Fibroblast of lung (primary cell): Measurements from ENCODE around the gene DGKZ.

ENCODE experiments used
- EZH2 ChIP-seq: IDR thresholded peaks from 2 replicates; pipeline ENCODE4 v1.5.1; 2012; ENCODE audit warnings: low read length, control low read depth, mild to moderate bottlenecking; ENCODE audit errors: missing control alignments
- TF ChIP-seq, protein P1 (sequence below), 2 donors: IDR thresholded peaks in 1 of 2; conservative IDR thresholded peaks in 1 of 2; 1 replicate in 1 of 2; 2 replicates in 1 of 2; pipeline ENCODE4 v1.5.1; 2011 to 2012; ENCODE audit warnings: low read length in 2 of 2, control low read depth in 1 of 2, inconsistent platforms in 1 of 2, low read depth in 1 of 2, mild to moderate bottlenecking in 1 of 2

- TF ChIP-seq, protein P1, sequence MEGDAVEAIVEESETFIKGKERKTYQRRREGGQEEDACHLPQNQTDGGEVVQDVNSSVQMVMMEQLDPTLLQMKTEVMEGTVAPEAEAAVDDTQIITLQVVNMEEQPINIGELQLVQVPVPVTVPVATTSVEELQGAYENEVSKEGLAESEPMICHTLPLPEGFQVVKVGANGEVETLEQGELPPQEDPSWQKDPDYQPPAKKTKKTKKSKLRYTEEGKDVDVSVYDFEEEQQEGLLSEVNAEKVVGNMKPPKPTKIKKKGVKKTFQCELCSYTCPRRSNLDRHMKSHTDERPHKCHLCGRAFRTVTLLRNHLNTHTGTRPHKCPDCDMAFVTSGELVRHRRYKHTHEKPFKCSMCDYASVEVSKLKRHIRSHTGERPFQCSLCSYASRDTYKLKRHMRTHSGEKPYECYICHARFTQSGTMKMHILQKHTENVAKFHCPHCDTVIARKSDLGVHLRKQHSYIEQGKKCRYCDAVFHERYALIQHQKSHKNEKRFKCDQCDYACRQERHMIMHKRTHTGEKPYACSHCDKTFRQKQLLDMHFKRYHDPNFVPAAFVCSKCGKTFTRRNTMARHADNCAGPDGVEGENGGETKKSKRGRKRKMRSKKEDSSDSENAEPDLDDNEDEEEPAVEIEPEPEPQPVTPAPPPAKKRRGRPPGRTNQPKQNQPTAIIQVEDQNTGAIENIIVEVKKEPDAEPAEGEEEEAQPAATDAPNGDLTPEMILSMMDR (conservative IDR thresholded peaks at IDR 0.05 in 1 of 2, IDR thresholded peaks at IDR 0.05 in 1 of 2; ENCODE audit: low read depth in 1 of 2, low read length in 2 of 2) = no peak
- TF ChIP-seq EZH2 = no peak
These were observed 30.0 kb downstream of the DGKZ start for GRCh38 chr11:46377290-46377689.
